Esophagus squamous epithelium (tissue), 5 donors: ENCODE data around the gene LINC01488. TPM values are rescaled to one million over a fixed set of nuclear protein-coding genes. Genes with fewer than 3 reads are reported as not detected.

Source experiments
- DNase-seq: peaks from one replicate; lab custom pipeline; 2025; lab: John Stamatoyannopoulos, UW
- H3K27ac ChIP-seq, 4 donors: fragments of 200-600 bp; sonication (generic); one replicate each; pipeline ENCODE4 v1.5.1; 2016 to 2019; ENCODE audit warnings: mild to moderate bottlenecking in 1 of 4
- H3K27me3 ChIP-seq, 4 donors: fragments of 200-600 bp; sonication (generic); 1 replicate in 3 of 4; 2 replicates in 1 of 4; pipeline versions ENCODE4 v1.5.1 to v1.6.0; 2017 to 2021; ENCODE audit warnings: antibody characterized with exemption in 1 of 4
- H3K36me3 ChIP-seq, 3 donors: fragments of 200-600 bp; sonication (generic); one replicate each; pipeline ENCODE4 v1.5.1; 2016 to 2019
- H3K4me1 ChIP-seq, 3 donors: fragments of 200-600 bp; sonication (generic); one replicate each; pipeline ENCODE4 v1.5.1; 2017 to 2019
- H3K4me3 ChIP-seq, 4 donors: fragments of 200-600 bp; sonication (generic); 1 replicate in 3 of 4; 2 replicates in 1 of 4; pipeline ENCODE4 v1.5.1; 2016 to 2019; ENCODE audit warnings: mild to moderate bottlenecking in 2 of 4, moderate library complexity in 1 of 4
- H3K9me3 ChIP-seq, 3 donors: fragments of 200-600 bp; sonication (generic); one replicate each; pipeline ENCODE4 v1.5.1; 2016 to 2019
- CTCF ChIP-seq, 6 experiments: fragments of 450-650 bp in 4 of 6; fragments of 200-600 bp in 2 of 6; sonication (generic) in 2 of 6; IDR thresholded peaks; one replicate each; pipeline ENCODE4 v1.5.1; 2016 to 2019; ENCODE audit warnings: antibody characterized with exemption in 6 of 6, mild to moderate bottlenecking in 4 of 6, moderate library complexity in 4 of 6
- POLR2A ChIP-seq, 4 donors: fragments of 450-650 bp; IDR thresholded peaks; one replicate each; pipeline ENCODE4 v1.6.1; 2017; ENCODE audit warnings: antibody characterized with exemption in 4 of 4, mild to moderate bottlenecking in 4 of 4, moderate library complexity in 3 of 4
- WGBS, 2 donors: methylation state at CpG; one replicate each; pipeline ENCODE4 v1.1.5; 2018; 5-methylcytosine and 5-hydroxymethylcytosine counted together
- intact Hi-C: fragments of 100-400 bp; cut with DNase I; formaldehyde crosslinking; loops from one replicate; pipeline ENCODE4 v1.15.0; 2022
- total RNA-seq, 4 donors: library from RNA; depleted of rRNA; stranded (reverse); fragments of >200 nt; gene quantifications; one replicate each; pipeline ENCODE4 v1.1.0, GENCODE V29; 2016
- donor health status: DM: yes; HTN: yes; CAD: no.

Gene LINC01488
- total RNA-seq, 4 donors from 2014 or later, result not detected

- no peaks in the 10 kb centered on the region for H3K27me3 ChIP-seq
- DNase-seq, result no peak
- intact Hi-C loops, result no loop called here
- H3K36me3 ChIP-seq, result no peaks in the 10 kb centered on the region
- H3K4me1 ChIP-seq, result peaks cover 15 to 31% (median 15%) of the 10 kb centered on the region in 3 donors
- 81 to 100% methylated on average over 2 of the region's 2 CpGs for WGBS, 2 donors
- no peak overlapping the region for H3K27ac ChIP-seq
- H3K9me3 ChIP-seq, result no peaks in the 10 kb centered on the region
- H3K4me3 ChIP-seq, result no peak overlapping the region
- TF ChIP-seq POLR2A (IDR thresholded peaks at IDR 0.05), result no peak
- no peak for TF ChIP-seq CTCF (IDR thresholded peaks at IDR 0.05)
Measured at GRCh38 chr11:69439127-69439526, 42.3 kb upstream of the LINC01488 start.

GRCh38 chr11:69439651-69440464 lies 41.6 kb upstream of the LINC01488 start:
- Histone ChIP-seq H3K4me1 (peaks cover 18 to 39% (median 22%) of the 10 kb centered on the region in 3 donors), H3K9me3 (no peaks in the 10 kb centered on the region), H3K27ac (no peak overlapping the region), H3K4me3 (no peak overlapping the region), H3K27me3 (no peaks in the 10 kb centered on the region), H3K36me3 (no peaks in the 10 kb centered on the region)
- intact Hi-C loops, result no loop called here
- 89 to 91% methylated on average over 11 to 13 of the region's 13 CpGs for WGBS, 2 donors
- TF ChIP-seq CTCF (IDR thresholded peaks at IDR 0.05) (no peak), POLR2A (IDR thresholded peaks at IDR 0.05) (no peak)
- no peak for DNase-seq

GRCh38 chr11:69440876-69441275 lies 40.6 kb upstream of the LINC01488 start:
- DNase-seq, result no peak
- no peaks in the 10 kb centered on the region for H3K27me3 ChIP-seq
- peaks cover 18 to 49% (median 23%) of the 10 kb centered on the region in 3 donors for H3K4me1 ChIP-seq
- no peaks in the 10 kb centered on the region for H3K36me3 ChIP-seq
- intact Hi-C loops, result no loop called here
- no peaks in the 10 kb centered on the region for H3K9me3 ChIP-seq
- H3K4me3 ChIP-seq, result no peak overlapping the region
- no peak overlapping the region for H3K27ac ChIP-seq
- TF ChIP-seq CTCF (IDR thresholded peaks at IDR 0.05), result no peak
- no peak for TF ChIP-seq POLR2A (IDR thresholded peaks at IDR 0.05)
- whole genome bisulfite sequencing, 2 donors, result 84 to 86% methylated on average over 6 of the region's 6 CpGs

GRCh38 chr11:69442012-69442806 lies 39.3 kb upstream of the LINC01488 start:
- H3K27me3 ChIP-seq, result no peaks in the 10 kb centered on the region
- intact Hi-C loops, result no loop called here
- TF ChIP-seq CTCF (IDR thresholded peaks at IDR 0.05) (no peak), POLR2A (IDR thresholded peaks at IDR 0.05) (no peak)
- no peak overlapping the region for H3K4me3 ChIP-seq
- peaks cover 18 to 52% (median 23%) of the 10 kb centered on the region in 3 donors for H3K4me1 ChIP-seq
- no peaks in the 10 kb centered on the region for H3K36me3 ChIP-seq
- 73 to 77% methylated on average over 10 of the region's 10 CpGs for WGBS, 2 donors
- H3K9me3 ChIP-seq, result no peaks in the 10 kb centered on the region
- DNase-seq, result no peak
- peak overlapping the region in 3 of 4 donors; percentile 84 to 87 (median 84) for H3K27ac ChIP-seq

GRCh38 chr11:69442807-69443137 lies 38.7 kb upstream of the LINC01488 start:
- Histone ChIP-seq H3K4me1 (peaks cover 18 to 57% (median 23%) of the 10 kb centered on the region in 3 donors), H3K9me3 (no peaks in the 10 kb centered on the region), H3K27me3 (no peaks in the 10 kb centered on the region), H3K4me3 (peak overlapping the region in 3 of 4 donors; percentile 42 to 64 (median 47)), H3K36me3 (no peaks in the 10 kb centered on the region), H3K27ac (peak overlapping the region; percentile 53 to 87 (median 84))
- WGBS, 2 donors, result 53 to 61% methylated on average over 4 to 5 of the region's 10 CpGs
- intact Hi-C loops, result no loop called here
- no peak for DNase-seq
- no peak for TF ChIP-seq POLR2A (IDR thresholded peaks at IDR 0.05)
- TF ChIP-seq CTCF (IDR thresholded peaks at IDR 0.05), result no peak
